KMS-11 (cell line): ENCODE results near the gene UNC13B.

Experiments used
- H2AFZ ChIP-seq: fragments of 200-600 bp; sonication (generic); 2 replicates; pipeline ENCODE4 v1.6.1; 2016; ENCODE audit warnings: antibody characterized with exemption, mixed run types, low read depth
- H3K27ac ChIP-seq: fragments of 200-600 bp; sonication (generic); 2 replicates; pipeline ENCODE4 v1.6.1; 2016; ENCODE audit warnings: mild to moderate bottlenecking, mixed run types
- H3K27me3 ChIP-seq: fragments of 200-600 bp; sonication (generic); 2 replicates; pipeline ENCODE4 v1.6.1; 2017; ENCODE audit warnings: mild to moderate bottlenecking, low read depth, mixed run types, moderate library complexity; ENCODE audit not compliant: insufficient read depth
- H3K36me3 ChIP-seq: fragments of 200-600 bp; sonication (generic); 2 replicates; pipeline ENCODE4 v1.6.1; 2017; ENCODE audit warnings: mild to moderate bottlenecking, mixed run types; ENCODE audit not compliant: insufficient read depth
- H3K4me1 ChIP-seq: fragments of 200-600 bp; sonication (generic); 2 replicates; pipeline ENCODE4 v1.6.1; 2016; ENCODE audit warnings: mild to moderate bottlenecking, low read depth, mixed run types; ENCODE audit not compliant: poor library complexity, severe bottlenecking
- H3K4me2 ChIP-seq: fragments of 200-600 bp; sonication (generic); 2 replicates; pipeline ENCODE4 v1.7.0; 2016; ENCODE audit warnings: mild to moderate bottlenecking, mixed run types
- H3K4me3 ChIP-seq: fragments of 200-600 bp; sonication (generic); IDR thresholded peaks from 2 replicates; pipeline ENCODE4 v1.6.1; 2017; ENCODE audit warnings: low read depth, low read length, mixed read lengths; ENCODE audit not compliant: insufficient read depth
- H3K79me2 ChIP-seq: fragments of 200-600 bp; sonication (generic); 2 replicates; pipeline ENCODE4 v1.6.1; 2016; ENCODE audit warnings: low read depth, mixed run types; ENCODE audit not compliant: insufficient read depth
- H3K9ac ChIP-seq: fragments of 200-600 bp; sonication (generic); 2 replicates; pipeline ENCODE4 v1.6.1; 2016; ENCODE audit warnings: mild to moderate bottlenecking, mixed run types
- H4K20me1 ChIP-seq: fragments of 200-600 bp; sonication (generic); 2 replicates; pipeline ENCODE4 v1.6.1; 2016; ENCODE audit warnings: mild to moderate bottlenecking, mixed run types; ENCODE audit not compliant: insufficient read depth
- TF ChIP-seq, protein P1 (sequence below): fragments of 200-600 bp; sonication (generic); conservative IDR thresholded peaks from 2 replicates; pipeline ENCODE4 v1.6.1; 2017; ENCODE audit warnings: low read depth, mild to moderate bottlenecking, antibody characterized with exemption, low read length, moderate library complexity, mixed read lengths

The UNC13B gene

DNA sequence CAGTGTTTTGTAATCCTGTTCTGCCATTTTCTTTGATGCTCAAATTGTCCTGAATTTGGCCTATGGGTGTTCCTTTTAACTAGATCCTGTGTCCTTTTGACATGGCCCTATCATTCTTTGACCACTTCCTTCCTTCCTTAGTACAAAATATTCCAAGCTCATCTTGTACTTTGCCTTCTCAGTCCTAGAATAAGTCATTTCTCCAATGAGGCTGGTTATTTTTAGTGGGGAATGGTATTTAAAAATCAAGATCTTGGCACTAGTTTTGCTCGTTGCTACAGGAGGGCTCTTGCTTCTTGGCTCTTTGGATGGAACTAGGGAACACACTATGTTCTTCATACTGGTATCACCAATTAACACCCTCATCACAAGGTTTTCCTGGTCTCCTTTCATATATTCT, 108.1 kb downstream of the UNC13B start:
- Histone ChIP-seq H4K20me1 (no peaks in the 10 kb centered on the region), H3K27me3 (no peaks in the 10 kb centered on the region), H3K79me2 (no peaks in the 10 kb centered on the region), H3K27ac (no peak overlapping the region), H3K4me2 (no peak overlapping the region), H3K4me3 (no peak overlapping the region), H2AFZ (no peak overlapping the region), H3K36me3 (no peaks in the 10 kb centered on the region), H3K9ac (no peak overlapping the region), H3K4me1 (no peaks in the 10 kb centered on the region)
- TF ChIP-seq, protein P1, sequence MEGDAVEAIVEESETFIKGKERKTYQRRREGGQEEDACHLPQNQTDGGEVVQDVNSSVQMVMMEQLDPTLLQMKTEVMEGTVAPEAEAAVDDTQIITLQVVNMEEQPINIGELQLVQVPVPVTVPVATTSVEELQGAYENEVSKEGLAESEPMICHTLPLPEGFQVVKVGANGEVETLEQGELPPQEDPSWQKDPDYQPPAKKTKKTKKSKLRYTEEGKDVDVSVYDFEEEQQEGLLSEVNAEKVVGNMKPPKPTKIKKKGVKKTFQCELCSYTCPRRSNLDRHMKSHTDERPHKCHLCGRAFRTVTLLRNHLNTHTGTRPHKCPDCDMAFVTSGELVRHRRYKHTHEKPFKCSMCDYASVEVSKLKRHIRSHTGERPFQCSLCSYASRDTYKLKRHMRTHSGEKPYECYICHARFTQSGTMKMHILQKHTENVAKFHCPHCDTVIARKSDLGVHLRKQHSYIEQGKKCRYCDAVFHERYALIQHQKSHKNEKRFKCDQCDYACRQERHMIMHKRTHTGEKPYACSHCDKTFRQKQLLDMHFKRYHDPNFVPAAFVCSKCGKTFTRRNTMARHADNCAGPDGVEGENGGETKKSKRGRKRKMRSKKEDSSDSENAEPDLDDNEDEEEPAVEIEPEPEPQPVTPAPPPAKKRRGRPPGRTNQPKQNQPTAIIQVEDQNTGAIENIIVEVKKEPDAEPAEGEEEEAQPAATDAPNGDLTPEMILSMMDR, result no peak

DNA sequence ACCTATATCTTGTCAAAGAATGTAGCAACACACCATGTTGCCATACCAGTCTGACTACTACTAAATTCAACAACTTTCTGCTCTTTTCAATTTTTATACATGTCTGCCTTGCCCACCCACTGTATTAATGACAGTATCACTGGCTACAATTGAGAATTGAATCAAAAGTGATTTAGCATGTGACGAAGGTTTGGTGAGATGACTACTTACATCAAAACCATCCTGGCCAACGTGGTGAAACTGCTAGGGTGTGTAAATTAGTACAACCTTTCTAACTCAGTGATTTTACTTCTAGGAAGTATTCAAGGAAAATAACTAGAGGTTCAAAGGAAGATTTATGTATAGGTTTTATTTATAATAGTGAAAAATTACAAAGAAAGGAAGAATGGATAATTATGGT, 109.8 kb downstream of the UNC13B start:
- no peak overlapping the region for H3K9ac ChIP-seq
- no peaks in the 10 kb centered on the region for H3K36me3 ChIP-seq
- H3K4me2 ChIP-seq, result no peak overlapping the region
- H3K27me3 ChIP-seq, result no peaks in the 10 kb centered on the region
- H2AFZ ChIP-seq, result no peak overlapping the region
- H3K4me1 ChIP-seq, result no peaks in the 10 kb centered on the region
- H3K4me3 ChIP-seq, result no peak overlapping the region
- no peaks in the 10 kb centered on the region for H3K79me2 ChIP-seq
- TF ChIP-seq, protein P1, result no peak
- no peak overlapping the region for H3K27ac ChIP-seq
- no peaks in the 10 kb centered on the region for H4K20me1 ChIP-seq

DNA sequence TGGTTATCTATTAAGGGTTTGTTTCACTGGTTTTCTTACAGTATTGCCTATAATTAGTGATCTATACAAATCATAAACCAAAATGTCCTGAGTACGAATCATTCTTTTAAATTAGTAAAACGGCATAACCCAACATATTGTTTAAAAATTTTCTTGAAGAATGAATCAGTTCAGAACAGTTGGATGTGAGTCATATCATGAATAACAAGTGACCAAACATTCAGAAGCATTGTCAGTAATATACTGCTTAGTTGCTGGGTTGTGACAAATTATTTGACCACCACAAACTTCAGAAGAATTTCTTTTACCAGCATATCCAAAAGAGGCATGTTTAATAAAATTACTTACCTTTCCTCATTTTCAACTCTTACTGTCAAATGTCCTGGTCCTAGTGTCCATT, 111.2 kb downstream of the UNC13B start:
- Histone ChIP-seq H3K27ac (no peak overlapping the region), H3K36me3 (no peaks in the 10 kb centered on the region), H4K20me1 (no peaks in the 10 kb centered on the region), H3K4me3 (no peak overlapping the region), H2AFZ (no peak overlapping the region), H3K9ac (no peak overlapping the region), H3K4me1 (no peaks in the 10 kb centered on the region), H3K79me2 (no peaks in the 10 kb centered on the region), H3K4me2 (no peak overlapping the region), H3K27me3 (no peaks in the 10 kb centered on the region)
- TF ChIP-seq, protein P1, result no peak

DNA sequence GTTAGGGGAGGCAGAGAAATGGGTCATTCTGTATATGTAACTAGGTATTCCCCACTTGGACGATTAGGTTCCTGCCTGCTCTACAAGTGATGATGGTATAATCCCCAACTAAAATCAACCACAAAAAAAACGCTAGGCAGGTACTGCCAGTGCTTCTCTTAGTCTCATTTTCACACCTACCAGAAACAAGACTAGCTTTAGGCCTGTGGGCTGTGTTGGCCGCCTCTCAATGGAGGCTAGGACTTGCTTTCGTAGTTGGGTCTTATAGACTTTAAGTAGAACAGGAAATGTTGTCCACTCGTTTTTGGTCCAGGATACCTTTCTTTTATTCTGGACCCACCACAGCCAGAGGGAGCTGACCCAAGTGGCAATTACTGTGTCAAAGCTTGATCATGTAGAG, 111.8 kb downstream of the UNC13B start:
- Histone ChIP-seq H3K27ac (no peak overlapping the region), H4K20me1 (no peaks in the 10 kb centered on the region), H3K36me3 (no peaks in the 10 kb centered on the region), H3K9ac (no peak overlapping the region), H3K4me1 (no peaks in the 10 kb centered on the region), H3K4me2 (no peak overlapping the region), H3K79me2 (no peaks in the 10 kb centered on the region), H2AFZ (no peak overlapping the region), H3K27me3 (no peaks in the 10 kb centered on the region), H3K4me3 (no peak overlapping the region)
- TF ChIP-seq, protein P1, result no peak
